ENCODE results near the gene MCAM. TPM values are rescaled to one million over a fixed set of nuclear protein-coding genes. Genes with fewer than 3 reads are reported as not detected.

The MCAM gene
- total RNA-seq, 1 donor from 2014 or later = 23.3 TPM

DNA sequence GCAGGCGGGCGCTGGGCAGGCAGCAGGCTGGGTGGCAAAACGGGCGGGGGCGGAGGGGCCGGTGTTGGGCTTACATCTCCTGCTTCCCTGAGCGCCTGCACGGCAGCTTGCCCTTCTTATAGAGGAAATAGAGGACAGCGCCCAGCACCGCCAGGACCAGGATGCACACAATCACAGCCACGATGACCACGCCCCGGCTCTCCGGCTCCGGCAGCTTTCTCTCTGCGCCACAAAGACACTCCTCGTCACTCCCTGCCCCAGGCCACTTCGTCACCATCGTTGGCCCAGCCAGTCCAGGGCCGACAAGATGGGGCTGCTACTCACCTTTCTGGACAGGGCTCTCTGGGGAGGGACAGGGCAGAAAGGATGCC, 6.3 kb downstream of the MCAM start:
- H3K9ac ChIP-seq = no peak overlapping the region
- H3K36me3 Mint-ChIP-seq = no peaks in the 10 kb centered on the region
- no peaks in the 10 kb centered on the region for H3K36me3 ChIP-seq
- H3K4me3 ChIP-seq = no peak overlapping the region
- H3F3A ChIP-seq (ENCODE audit: low read depth) = peaks cover 14% of the 10 kb centered on the region
- no peaks in the 10 kb centered on the region for H3K79me2 ChIP-seq (ENCODE audit: low read depth)
- H3K9me3 ChIP-seq (ENCODE audit: low read depth) = no peaks in the 10 kb centered on the region
- no peak overlapping the region for H3K4me2 ChIP-seq
- TF ChIP-seq, protein P1, sequence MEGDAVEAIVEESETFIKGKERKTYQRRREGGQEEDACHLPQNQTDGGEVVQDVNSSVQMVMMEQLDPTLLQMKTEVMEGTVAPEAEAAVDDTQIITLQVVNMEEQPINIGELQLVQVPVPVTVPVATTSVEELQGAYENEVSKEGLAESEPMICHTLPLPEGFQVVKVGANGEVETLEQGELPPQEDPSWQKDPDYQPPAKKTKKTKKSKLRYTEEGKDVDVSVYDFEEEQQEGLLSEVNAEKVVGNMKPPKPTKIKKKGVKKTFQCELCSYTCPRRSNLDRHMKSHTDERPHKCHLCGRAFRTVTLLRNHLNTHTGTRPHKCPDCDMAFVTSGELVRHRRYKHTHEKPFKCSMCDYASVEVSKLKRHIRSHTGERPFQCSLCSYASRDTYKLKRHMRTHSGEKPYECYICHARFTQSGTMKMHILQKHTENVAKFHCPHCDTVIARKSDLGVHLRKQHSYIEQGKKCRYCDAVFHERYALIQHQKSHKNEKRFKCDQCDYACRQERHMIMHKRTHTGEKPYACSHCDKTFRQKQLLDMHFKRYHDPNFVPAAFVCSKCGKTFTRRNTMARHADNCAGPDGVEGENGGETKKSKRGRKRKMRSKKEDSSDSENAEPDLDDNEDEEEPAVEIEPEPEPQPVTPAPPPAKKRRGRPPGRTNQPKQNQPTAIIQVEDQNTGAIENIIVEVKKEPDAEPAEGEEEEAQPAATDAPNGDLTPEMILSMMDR (IDR thresholded peaks at IDR 0.05) = no peak
- no peak overlapping the region for H3K27ac ChIP-seq
- peaks cover 20% of the 10 kb centered on the region for H3K4me1 ChIP-seq
- no peak for DNase-seq (ENCODE audit: low spot score)
- H4K20me1 ChIP-seq (ENCODE audit: low read depth) = peaks cover 11% of the 10 kb centered on the region
- H3K4me1 Mint-ChIP-seq = peaks cover 21% of the 10 kb centered on the region
- H3K27me3 Mint-ChIP-seq (ENCODE audit: insufficient read depth, low read depth) = peaks cover 2% of the 10 kb centered on the region
- H3K4me3 Mint-ChIP-seq = no peak overlapping the region
- peaks cover 14% of the 10 kb centered on the region for H3K27me3 ChIP-seq
- no peak overlapping the region for H3K27ac Mint-ChIP-seq
- no peak overlapping the region for H2AFZ ChIP-seq (replicated peaks)
- no peaks in the 10 kb centered on the region for H3K9me3 Mint-ChIP-seq

DNA sequence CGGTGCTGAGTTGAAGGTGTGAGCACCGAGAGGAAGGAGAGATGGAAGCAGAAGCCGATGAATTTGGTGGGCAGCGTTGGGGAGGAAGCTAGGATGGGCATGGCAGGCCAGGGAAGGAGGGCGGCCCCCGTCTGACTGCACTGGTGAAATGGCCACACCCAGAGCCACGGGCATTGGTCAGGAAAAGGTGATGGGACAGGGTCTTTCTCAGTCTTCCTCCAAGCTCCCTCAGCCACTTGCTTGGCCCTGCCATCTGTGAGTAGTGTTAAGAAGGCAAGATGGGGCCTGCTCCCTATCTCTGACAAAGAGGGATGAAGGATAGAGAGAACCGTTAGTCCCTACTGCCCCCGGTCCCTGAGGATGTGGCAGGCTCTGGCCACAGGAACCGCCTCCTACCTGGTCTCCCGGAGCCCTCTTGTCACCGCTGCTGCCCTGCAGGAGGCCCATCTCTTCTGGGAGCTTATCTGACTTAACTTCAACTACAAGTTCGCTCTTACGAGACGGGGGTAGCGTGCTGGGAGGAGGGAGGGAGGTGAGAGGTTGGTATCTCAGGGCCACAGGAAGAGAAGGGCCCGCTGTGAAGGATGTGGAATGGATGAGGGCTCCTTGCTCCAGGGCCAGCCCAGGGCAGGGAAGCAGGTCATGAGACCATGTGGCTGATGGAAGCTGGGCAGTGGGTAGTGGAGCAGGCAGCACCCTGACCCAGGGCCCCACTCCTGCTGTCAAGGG, 6.8 kb downstream of the MCAM start:
- Mint-ChIP-seq H3K9me3 (no peaks in the 10 kb centered on the region), H3K27ac (no peak overlapping the region), H3K36me3 (peaks cover 1% of the 10 kb centered on the region), H3K4me1 (peaks cover 17% of the 10 kb centered on the region), H3K27me3 (ENCODE audit: insufficient read depth, low read depth) (no peaks in the 10 kb centered on the region), H3K4me3 (no peak overlapping the region)
- H3K9me3 ChIP-seq (ENCODE audit: low read depth) = no peaks in the 10 kb centered on the region
- H3K79me2 ChIP-seq (ENCODE audit: low read depth) = no peaks in the 10 kb centered on the region
- no peak overlapping the region for H3K27ac ChIP-seq
- H3F3A ChIP-seq (ENCODE audit: low read depth) = peaks cover 14% of the 10 kb centered on the region
- H3K9ac ChIP-seq = no peak overlapping the region
- no peaks in the 10 kb centered on the region for H3K36me3 ChIP-seq
- H2AFZ ChIP-seq (replicated peaks) = no peak overlapping the region
- H3K4me1 ChIP-seq = peaks cover 15% of the 10 kb centered on the region
- peaks cover 10% of the 10 kb centered on the region for H4K20me1 ChIP-seq (ENCODE audit: low read depth)
- H3K27me3 ChIP-seq = peaks cover 8% of the 10 kb centered on the region
- no peak overlapping the region for H3K4me3 ChIP-seq
- TF ChIP-seq, protein P1 (IDR thresholded peaks at IDR 0.05) = no peak
- no peak for TF ChIP-seq EZH2 (IDR thresholded peaks at IDR 0.05)
- no peak for TF ChIP-seq EZH2phosphoT487 (IDR thresholded peaks at IDR 0.05)
- H3K4me2 ChIP-seq = no peak overlapping the region
- DNase-seq (ENCODE audit: low spot score) = no peak

DNA sequence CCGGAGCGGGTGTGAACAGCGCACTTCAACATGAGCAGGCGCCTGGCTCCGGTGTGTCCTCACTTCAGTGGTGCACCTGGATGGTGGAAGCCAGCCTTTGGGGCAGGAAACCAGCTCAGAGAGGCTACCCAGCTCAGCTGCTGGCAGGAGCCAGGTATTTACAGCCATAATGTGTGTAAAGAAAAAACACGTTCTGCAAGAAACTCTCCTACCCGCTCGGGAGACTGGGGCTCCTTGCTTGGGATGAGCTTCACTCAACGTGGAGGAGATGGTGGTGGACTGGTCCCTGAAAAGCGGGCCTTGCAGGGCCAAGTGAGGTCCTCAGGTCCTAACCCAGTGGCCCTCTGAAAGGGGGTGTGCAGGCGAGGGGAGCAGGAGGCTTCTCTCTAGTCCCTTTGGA, 7.5 kb downstream of the MCAM start:
- H3K9ac ChIP-seq = no peak overlapping the region

More for the DNA sequence above, 7.5 kb downstream of the MCAM start:
- Histone ChIP-seq H3K9me3 (ENCODE audit: low read depth) (no peaks in the 10 kb centered on the region), H3K27ac (no peak overlapping the region), H2AFZ (replicated peaks) (no peak overlapping the region), H3K4me1 (peaks cover 11% of the 10 kb centered on the region), H3K36me3 (no peaks in the 10 kb centered on the region), H3K27me3 (peaks cover under 1% of the 10 kb centered on the region), H4K20me1 (ENCODE audit: low read depth) (peaks cover 10% of the 10 kb centered on the region), H3F3A (ENCODE audit: low read depth) (peaks cover 14% of the 10 kb centered on the region), H3K79me2 (ENCODE audit: low read depth) (no peaks in the 10 kb centered on the region), H3K4me2 (no peak overlapping the region), H3K4me3 (no peak overlapping the region)
- Mint-ChIP-seq H3K27ac (no peak overlapping the region), H3K4me3 (no peak overlapping the region), H3K9me3 (no peaks in the 10 kb centered on the region), H3K36me3 (peaks cover 2% of the 10 kb centered on the region), H3K4me1 (peaks cover 17% of the 10 kb centered on the region), H3K27me3 (ENCODE audit: insufficient read depth, low read depth) (no peaks in the 10 kb centered on the region)
- no peak for TF ChIP-seq EZH2phosphoT487 (IDR thresholded peaks at IDR 0.05)
- TF ChIP-seq, protein P1 (IDR thresholded peaks at IDR 0.05) = no peak
- no peak for TF ChIP-seq EZH2 (IDR thresholded peaks at IDR 0.05)
- no peak for DNase-seq (ENCODE audit: low spot score)

All from neural progenitor cell (in vitro differentiated cells).